Heart right ventricle (tissue), 16 donors: ENCODE measurements around the gene KRT84. TPM values are rescaled to one million over a fixed set of nuclear protein-coding genes. Genes with fewer than 3 reads are reported as not detected.

ENCODE experiments used
- ATAC-seq, 8 donors: fragments of 200-7000 bp; cut with Tn5 transposase; one replicate each; pipeline ENCODE4 v1.9.1; 2020; ENCODE audit warnings: mild to moderate bottlenecking in 8 of 8, moderate library complexity in 8 of 8, moderate number of reproducible peaks in 1 of 8
- DNase-seq, 2 donors: peaks; one replicate each; pipeline ENCODE4 v3.0.0-alpha.2; 2020
- H3K27ac ChIP-seq, 10 donors: fragments of 200-600 bp; sonication (generic) in 2 of 10; one replicate each; pipeline versions ENCODE4 v1.5.0 to v1.8.0; 2020 to 2022; ENCODE audit warnings: mild to moderate bottlenecking in 3 of 10
- H3K27me3 ChIP-seq, 7 donors: fragments of 200-600 bp; one replicate each; pipeline ENCODE4 v1.8.0; 2021 to 2022; ENCODE audit warnings: mild to moderate bottlenecking in 2 of 7
- H3K36me3 ChIP-seq, 9 donors: fragments of 200-600 bp; sonication (generic) in 1 of 9; one replicate each; pipeline versions ENCODE4 v1.5.0 to v1.8.0; 2020 to 2022; ENCODE audit warnings: mild to moderate bottlenecking in 2 of 9
- H3K4me1 ChIP-seq, 9 donors: fragments of 200-600 bp; sonication (generic) in 1 of 9; one replicate each; pipeline versions ENCODE4 v1.5.0 to v1.8.0; 2020 to 2022; ENCODE audit warnings: mild to moderate bottlenecking in 4 of 9
- H3K4me3 ChIP-seq, 10 donors: fragments of 200-600 bp; sonication (generic) in 2 of 10; one replicate each; pipeline versions ENCODE4 v1.5.0 to v1.8.0; 2020 to 2022; ENCODE audit warnings: mild to moderate bottlenecking in 7 of 10, moderate library complexity in 2 of 10
- H3K9me3 ChIP-seq, 11 donors: fragments of 200-600 bp in 10 of 11; sonication (generic) in 2 of 11; one replicate each; pipeline versions ENCODE4 v1.5.0 to v1.8.0; 2013 to 2022; ENCODE audit warnings: mild to moderate bottlenecking in 2 of 11, control low read depth in 1 of 11, moderate library complexity in 1 of 11
- CTCF ChIP-seq, 9 donors: fragments of 200-600 bp; sonication (generic) in 2 of 9; IDR thresholded peaks; one replicate each; pipeline versions ENCODE4 v1.5.0 to v1.8.0; 2021 to 2022; ENCODE audit warnings: antibody characterized with exemption in 9 of 9, mild to moderate bottlenecking in 5 of 9, moderate library complexity in 1 of 9
- WGBS, 2 donors: extraction: QIAGEN DNeasy Blood & Tissue Kit; methylation state at CpG; one replicate each; pipeline ENCODE4 v1.1.7; 2013; ENCODE audit warnings: inconsistent platforms in 1 of 2; 5-methylcytosine and 5-hydroxymethylcytosine counted together
- intact Hi-C, 10 donors: fragments of 100-400 bp; cut with DNase I; formaldehyde crosslinking; loops; one replicate each; pipeline versions ENCODE4 v1.11.1 to v1.14.2; 2022
- polyA plus RNA-seq, 2 donors: library from polyadenylated mRNA; stranded (reverse); fragments of 200-250 nt; gene quantifications; one replicate each; pipeline ENCODE4 v1.2.3, GENCODE V29; 2013
- total RNA-seq, 10 donors: library from RNA; stranded (reverse); fragmentation: NEBNext Ultra II Directional in 3 of 10; extraction: Animal tissue kit (Norgen Biotek cat#: 25700) in 3 of 10; gene quantifications; one replicate each; pipeline versions ENCODE4 v1.2.1 to v1.2.4, GENCODE V29; 2021 to 2023
- donor health status: Arrhythmogenic right ventricular cardiomyopathy.
- donor health status: ischemic (EF 13 %, LVEDD 7.1; RV severe dilation, severe dysfunction).
- donor health status: healthy with polysubstance abuse.
- donor health status: DM: no; HTN: yes; CAD: no.
- donor health status: DM: no; HTN: no; CAD: no.
- donor health status: ischemic (EF 25% LVEDD 6.9; RV normal size, moderate dysfunction).
- donor health status: ischemic (EF 25% LVEDD 5.7; RV mildly dilated, moderate dysfunction).
- donor health status: healthy.
- donor health status: DM: yes; HTN: yes; CAD: no.
- donor health status: Ischemic cardiomyopathy.
- donor health status: ischemic (EF 35%, LVEDD 5.7; RV mildly dilated, moderate dysfunction).
- donor health status: nonischemic (EF 11% LVEDD 7.7; RV severe dilation, severe dysfunction).
- donor health status: DM: yes; HTN: yes; CAD: no.
- donor health status: PGD.
- donor health status: ischemic (EF 29% LVEDD 5.4; RV normal size, mild dysfunction).
- donor health status: nonischemic (EF 23%, LVEDD 6.1; RV moderate dilation, normal function).

Gene KRT84
- total and polyA plus RNA-seq, 12 donors: not detected

GRCh38 chr12:52400906-52401305 lies 15.5 kb upstream of the KRT84 start:
- H3K36me3 ChIP-seq: no peaks in the 10 kb centered on the region
- no peak for TF ChIP-seq CTCF (IDR thresholded peaks at IDR 0.05)
- H3K9me3 ChIP-seq: no peaks in the 10 kb centered on the region
- 84 to 89% methylated on average over 9 of the region's 9 CpGs for WGBS, 2 donors
- DNase-seq (no peak), ATAC-seq (no peak)
- no peak overlapping the region for H3K27ac ChIP-seq
- intact Hi-C loops: no loop called here
- peaks cover 0 to 61% (median 20%) of the 10 kb centered on the region in 7 donors for H3K27me3 ChIP-seq
- peaks cover 0 to 3% (median 0%) of the 10 kb centered on the region in 9 donors for H3K4me1 ChIP-seq
- H3K4me3 ChIP-seq: no peak overlapping the region

- 92 to 93% methylated on average over 16 of the region's 16 CpGs for WGBS, 2 donors
- no peak for TF ChIP-seq CTCF (IDR thresholded peaks at IDR 0.05)
- intact Hi-C loops: no loop called here
- no peak for DNase-seq
- H3K9me3 ChIP-seq: no peaks in the 10 kb centered on the region
- peaks cover 0 to 3% (median 0%) of the 10 kb centered on the region in 9 donors for H3K4me1 ChIP-seq
- ATAC-seq: no peak
- no peak overlapping the region for H3K27ac ChIP-seq
- no peak overlapping the region for H3K4me3 ChIP-seq
- no peaks in the 10 kb centered on the region for H3K36me3 ChIP-seq
- peaks cover 0 to 64% (median 21%) of the 10 kb centered on the region in 7 donors for H3K27me3 ChIP-seq
Measured at GRCh38 chr12:52399756-52400155, 14.3 kb upstream of the KRT84 start.

GRCh38 chr12:52398176-52398575 lies 12.7 kb upstream of the KRT84 start:
- ATAC-seq (no peak), DNase-seq (no peak)
- intact Hi-C loops: no loop called here
- H3K27me3 ChIP-seq: peaks cover 0 to 65% (median 21%) of the 10 kb centered on the region in 7 donors
- H3K36me3 ChIP-seq: no peaks in the 10 kb centered on the region
- H3K27ac ChIP-seq: no peak overlapping the region
- WGBS, 2 donors: 82 to 90% methylated on average over 1 of the region's 1 CpG
- TF ChIP-seq CTCF (IDR thresholded peaks at IDR 0.05): no peak
- no peaks in the 10 kb centered on the region for H3K9me3 ChIP-seq
- peaks cover 0 to 3% (median 0%) of the 10 kb centered on the region in 9 donors for H3K4me1 ChIP-seq
- no peak overlapping the region for H3K4me3 ChIP-seq

GRCh38 chr12:52396656-52397055 lies 11.2 kb upstream of the KRT84 start:
- no peak for DNase-seq
- intact Hi-C loops: no loop called here
- no peak overlapping the region for H3K4me3 ChIP-seq

More at GRCh38 chr12:52396656-52397055, 11.2 kb upstream of the KRT84 start:
- no peaks in the 10 kb centered on the region for H3K36me3 ChIP-seq
- WGBS, 2 donors: 71 to 83% methylated on average over 8 of the region's 8 CpGs
- ATAC-seq: no peak
- peaks cover 0 to 59% (median 21%) of the 10 kb centered on the region in 7 donors for H3K27me3 ChIP-seq
- H3K4me1 ChIP-seq: peaks cover 0 to 5% (median 0%) of the 10 kb centered on the region in 9 donors
- no peak for TF ChIP-seq CTCF (IDR thresholded peaks at IDR 0.05)
- no peaks in the 10 kb centered on the region for H3K9me3 ChIP-seq
- H3K27ac ChIP-seq: no peak overlapping the region
